ENCODE data around the gene HIF3A. TPM values are rescaled to one million over a fixed set of nuclear protein-coding genes. Genes with fewer than 3 reads are reported as not detected.

HIF3A gene
- total RNA-seq, 1 experiment from 2014 or later = 0.98 TPM

- TF ChIP-seq REST (IDR thresholded peaks at IDR 0.05; ENCODE audit: low read depth) = no peak
- TF ChIP-seq SRF (IDR thresholded peaks at IDR 0.05; ENCODE audit: low read depth) = no peak
Observed at GRCh38 chr19:46330319-46330918, 33.6 kb downstream of the HIF3A start (continued).

- no peak for ATAC-seq
- Histone ChIP-seq H3K9ac (ENCODE audit: low read length) (no peak overlapping the region), H3K27me3 (ENCODE audit: insufficient read depth, low read length) (no peaks in the 10 kb centered on the region), H3K4me1 (ENCODE audit: control insufficient read depth in 1 of 2, insufficient read depth in 2 of 2, low read length in 2 of 2) (no peaks in the 10 kb centered on the region), H4K20me1 (ENCODE audit: insufficient read depth) (no peaks in the 10 kb centered on the region), H3K9me3 (ENCODE audit: control insufficient read depth in 1 of 2, insufficient read depth in 1 of 2, low read depth in 1 of 2, low read length in 2 of 2) (no peaks in the 10 kb centered on the region), H2AFZ (ENCODE audit: low read depth, low read length, poor library complexity, severe bottlenecking) (no peak overlapping the region), H3K4me2 (ENCODE audit: low read length) (no peak overlapping the region), H3K36me3 (ENCODE audit: control insufficient read depth in 1 of 2, insufficient read depth in 2 of 2, low read length in 2 of 2) (no peaks in the 10 kb centered on the region), H3K79me2 (ENCODE audit: insufficient read depth, low read length) (no peaks in the 10 kb centered on the region), H3K9me2 (ENCODE audit: insufficient read depth) (no peaks in the 10 kb centered on the region), H3K27ac (ENCODE audit: low read depth, low read length) (no peak overlapping the region), H3K4me3 (replicated peaks in 1 of 2; ENCODE audit: low read depth in 1 of 2, low read length in 2 of 2) (no peak overlapping the region)
- no TSS peak for BruUV-seq (replicated peaks)
- ChIA-PET CTCF (interaction anchor here (0.7 kb wide), 1 partner anchor 10 kb away, joined by 4 read pairs; the partner anchor contains the start of gene PPP5C), RAD21 (ENCODE audit: low non-redundant PET in 1 of 2, low total read pairs in 2 of 2, uncharacterized antibody in 2 of 2, unreplicated experiment in 2 of 2) (no interaction called here), POLR2A (no interaction called here)
- TF ChIP-seq ATF3 (IDR thresholded peaks at IDR 0.05) (no peak), RAD21 (IDR thresholded peaks at IDR 0.05; ENCODE audit: low read depth) (no peak), SP1 (IDR thresholded peaks at IDR 0.05; ENCODE audit: low read depth) (no peak), POLR2AphosphoS5 (IDR thresholded peaks at IDR 0.05; ENCODE audit: low read depth, low read length) (no peak), EZH2phosphoT487 (IDR thresholded peaks at IDR 0.05; ENCODE audit: borderline replicate concordance) (no peak), ZNF274 (IDR thresholded peaks at IDR 0.05; ENCODE audit: low read depth, low read length) (no peak), SRF (IDR thresholded peaks at IDR 0.05; ENCODE audit: low read depth) (no peak), JUND (IDR thresholded peaks at IDR 0.05) (no peak), REST (IDR thresholded peaks at IDR 0.05; ENCODE audit: low read depth) (no peak), MAX (IDR thresholded peaks at IDR 0.05) (no peak), EZH2 (IDR thresholded peaks at IDR 0.05) (no peak)
- DNase-seq (ENCODE audit: low read depth, low spot score) = no peak
- intact Hi-C loops (cut with micrococcal nuclease) = no loop called here
Observed at GRCh38 chr19:46337487-46337886, 40.6 kb downstream of the HIF3A start.

All from HCT116 (cell line).